Cerebellar cortex (tissue), 1 donor: ENCODE measurements around the gene RBBP8NL.

Experiments used
- DNase-seq: peaks from one replicate; pipeline ENCODE4 v3.0.0-alpha.2; 2015; ENCODE audit warnings: low spot score

The RBBP8NL gene

DNA sequence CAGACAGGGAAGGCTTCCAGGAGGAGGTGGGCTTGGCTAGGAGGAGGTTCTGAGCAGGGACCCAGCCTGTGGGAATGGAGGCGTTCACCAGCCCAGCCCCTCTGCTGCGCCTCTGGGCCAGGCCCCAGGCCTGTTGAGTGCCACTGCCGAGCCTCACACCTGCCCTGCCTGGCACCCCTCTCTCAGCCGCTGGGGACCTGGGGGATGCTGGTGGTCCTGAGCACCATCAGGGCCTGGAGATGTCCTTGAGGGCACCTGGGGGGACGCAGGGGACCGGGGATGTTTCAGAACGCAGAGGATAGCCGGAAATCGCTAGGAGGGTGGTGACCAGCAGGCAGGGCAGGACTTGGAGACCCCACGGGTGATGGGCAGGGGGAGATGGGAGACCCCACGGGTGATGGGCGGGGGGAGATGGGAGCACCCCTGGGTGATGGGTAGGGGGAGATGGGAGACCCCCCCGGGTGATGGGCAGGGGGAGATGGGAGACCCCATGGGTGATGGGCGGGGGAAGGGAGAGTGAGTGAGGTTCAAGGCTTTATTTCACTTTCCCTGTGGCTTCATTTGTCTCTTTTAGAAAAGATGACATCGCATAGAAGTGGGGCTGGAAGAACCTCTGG, 35.7 kb upstream of the RBBP8NL start:
- DNase-seq = no peak

DNA sequence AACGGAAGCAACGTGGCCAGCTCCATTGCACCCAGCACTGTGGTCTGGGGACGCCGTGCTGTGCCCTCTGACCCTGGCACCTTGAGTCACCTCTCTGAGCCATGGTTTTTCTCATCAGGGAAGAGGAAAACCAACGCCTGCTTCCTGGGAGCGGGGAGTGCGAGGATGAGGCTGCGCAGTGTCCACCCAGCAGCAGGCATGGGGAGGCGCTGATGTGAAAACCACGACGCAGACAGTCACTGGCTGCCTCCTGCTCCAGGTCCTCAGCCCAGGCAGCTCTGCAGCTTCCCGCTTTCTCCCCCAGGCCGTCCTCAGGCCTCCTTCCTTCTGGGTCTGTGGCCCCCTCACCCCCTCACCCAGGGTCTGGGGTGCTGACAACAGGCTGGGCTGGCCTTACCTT, 34.5 kb upstream of the RBBP8NL start:
- no peak for DNase-seq

DNA sequence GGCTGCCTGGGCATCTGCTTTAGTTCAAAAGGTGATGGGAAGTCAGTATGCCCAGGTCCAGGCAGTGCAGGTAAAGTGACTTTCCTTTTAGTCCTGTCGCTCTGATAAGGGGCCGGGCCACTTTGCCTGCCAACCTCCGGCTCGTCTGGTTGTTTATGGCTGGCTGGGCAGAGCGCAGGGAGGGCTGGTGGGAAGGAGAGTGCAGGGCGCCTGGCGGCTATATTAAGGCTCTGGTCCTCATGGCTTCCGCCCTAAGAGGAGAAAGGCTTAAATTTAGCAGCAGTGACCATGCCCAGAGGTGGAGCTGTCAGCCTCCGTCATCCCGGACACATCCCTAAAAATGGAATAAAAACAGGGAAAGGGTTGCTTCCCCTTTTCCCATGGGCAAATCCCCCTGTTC, 33.8 kb upstream of the RBBP8NL start:
- DNase-seq = no peak

DNA sequence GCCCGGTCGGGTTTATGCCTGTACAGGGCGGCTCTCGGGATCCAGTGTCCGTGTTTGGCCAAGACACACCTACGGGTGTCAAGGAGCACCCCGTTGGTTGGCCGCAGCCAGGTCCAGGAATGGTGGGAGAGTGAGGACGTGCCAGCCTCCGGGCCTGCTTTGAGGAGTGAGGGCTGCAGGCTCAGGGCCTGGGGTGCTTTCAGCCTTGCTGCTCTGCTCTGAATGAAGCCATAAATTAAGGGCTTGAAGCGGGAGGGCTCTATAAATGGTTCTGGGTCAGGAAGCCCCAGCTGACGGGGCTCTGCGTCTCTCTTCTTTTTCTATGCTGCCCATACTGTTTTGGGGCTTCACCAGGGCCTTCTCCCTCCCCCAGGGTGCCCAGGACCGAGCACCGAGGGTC, 33.3 kb upstream of the RBBP8NL start:
- no peak for DNase-seq

DNA sequence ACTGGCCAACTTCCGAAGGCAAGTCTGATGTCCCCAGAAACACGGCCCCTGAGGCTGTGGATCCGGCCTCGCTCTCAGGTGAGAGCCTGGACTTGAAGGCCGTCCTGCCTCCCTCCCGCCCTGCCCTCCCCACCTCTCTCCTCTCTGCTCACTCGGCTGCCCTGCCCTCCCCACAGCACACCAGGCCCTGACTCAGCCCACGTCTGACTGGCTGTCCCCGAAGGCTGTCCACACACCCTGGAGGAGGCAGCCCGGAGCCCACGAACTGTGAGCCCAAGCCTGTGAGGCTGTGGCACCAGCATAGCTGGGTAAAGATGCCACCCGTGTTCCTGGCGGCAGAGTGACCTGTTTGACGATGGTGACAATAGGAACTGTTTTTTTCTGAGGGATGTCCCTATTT, 32.1 kb upstream of the RBBP8NL start:
- DNase-seq = no peak

DNA sequence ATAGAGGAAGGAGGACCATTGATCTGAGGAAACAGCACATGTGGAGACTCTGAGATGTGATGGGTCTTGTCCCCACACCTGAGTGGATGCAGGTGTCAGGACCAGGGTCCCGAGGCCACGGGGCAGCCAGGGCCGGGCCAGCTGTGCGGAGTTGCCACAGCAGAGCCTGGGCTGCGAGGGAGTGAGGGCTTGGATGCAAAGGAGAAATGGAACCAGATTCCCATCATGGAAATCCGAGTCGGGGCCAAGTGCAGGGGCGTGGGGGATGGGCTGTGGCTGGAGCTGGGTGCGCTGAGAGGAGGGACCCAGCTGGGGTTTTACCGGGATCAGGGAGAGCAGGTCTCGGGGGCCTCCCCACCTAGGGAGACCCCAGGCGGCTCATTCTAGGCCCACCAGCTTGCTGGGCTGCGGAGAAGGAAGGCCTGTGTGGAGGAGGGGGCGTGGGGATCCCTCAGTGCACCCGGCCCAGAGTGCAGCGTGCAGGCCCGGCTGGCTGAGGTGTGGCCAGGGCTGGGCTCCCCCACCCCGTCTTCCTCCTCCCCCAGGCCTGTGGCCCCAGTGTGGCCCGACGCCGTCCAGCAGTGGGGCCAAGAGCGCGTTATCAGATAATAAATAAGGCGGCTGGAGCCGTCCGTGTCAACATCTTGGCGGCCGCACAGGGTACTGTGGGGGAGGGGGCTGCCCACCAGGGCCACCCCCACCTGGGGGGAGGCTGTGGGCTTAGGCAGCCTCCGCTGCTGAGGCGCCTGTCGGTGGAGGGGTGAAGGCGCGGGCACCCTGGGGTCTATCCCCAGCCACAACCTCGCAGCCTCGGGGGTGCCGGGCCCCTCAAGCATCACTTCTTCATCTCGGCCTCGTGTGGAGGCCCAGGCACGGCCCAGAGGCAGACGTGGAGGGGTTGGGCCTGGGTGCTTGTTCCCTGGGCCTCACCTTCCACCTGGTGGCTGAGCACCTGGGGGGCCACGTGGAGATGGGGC, 31.2 kb upstream of the RBBP8NL start:
- DNase-seq = no peak

DNA sequence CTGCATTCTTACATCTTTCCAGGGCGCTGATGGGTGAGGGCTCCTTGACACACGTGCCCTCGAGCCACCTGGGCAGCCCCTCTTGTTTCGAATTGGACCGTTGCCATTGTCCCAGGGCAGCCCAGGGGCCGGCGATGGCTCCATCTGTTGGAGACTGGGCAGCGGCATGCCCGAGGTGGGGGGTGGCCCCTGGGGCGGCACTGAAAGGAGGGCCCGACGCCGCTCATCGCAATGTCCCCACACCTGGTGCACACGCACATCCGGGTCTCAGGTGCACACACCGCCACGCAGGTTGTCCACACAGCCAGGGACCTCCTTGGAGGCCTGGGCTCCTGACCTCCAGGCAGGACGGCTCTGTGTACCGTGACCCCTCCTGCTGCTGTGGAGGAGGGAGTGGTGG, 30.5 kb upstream of the RBBP8NL start:
- DNase-seq = no peak

DNA sequence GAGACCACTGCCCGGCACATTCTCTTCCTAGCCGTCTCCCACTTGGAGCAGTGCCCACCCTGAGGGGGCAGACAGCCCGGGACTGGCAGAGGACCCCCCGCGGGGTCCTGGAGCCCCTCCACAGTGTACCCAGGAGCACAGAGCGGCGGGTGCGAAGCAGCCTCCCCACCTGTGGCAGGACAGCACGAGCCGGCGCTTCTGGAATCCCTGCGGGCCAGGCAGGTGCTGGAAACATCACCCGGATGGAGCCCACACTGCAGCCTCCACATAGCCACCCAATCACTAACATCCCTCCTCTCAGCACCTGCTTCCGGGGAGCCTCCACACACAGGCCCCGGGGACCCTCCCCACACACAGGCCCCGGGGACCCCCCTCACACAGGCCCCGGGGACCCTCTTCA, 29.8 kb upstream of the RBBP8NL start:
- DNase-seq = no peak

DNA sequence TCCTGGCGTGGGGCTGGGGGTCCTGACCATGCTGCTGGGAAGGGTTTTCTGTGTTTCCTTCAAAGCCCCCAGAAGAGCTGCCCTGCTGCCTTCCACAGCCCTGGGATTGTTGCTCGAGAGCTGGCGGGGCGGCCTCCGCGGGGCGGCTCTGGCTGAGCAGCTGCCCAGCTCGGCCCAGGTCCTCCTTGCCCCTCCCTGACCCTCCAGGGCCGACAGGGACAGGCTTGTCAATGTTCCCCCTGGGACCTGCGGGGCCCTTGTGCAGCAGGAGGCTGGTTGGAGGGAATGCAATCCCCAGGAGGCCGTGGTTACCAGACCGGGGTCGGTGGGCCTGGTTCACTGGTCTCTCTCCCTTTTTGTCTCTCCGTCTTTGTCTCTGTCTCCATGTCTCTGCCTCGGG, 28.6 kb upstream of the RBBP8NL start:
- no peak for DNase-seq

DNA sequence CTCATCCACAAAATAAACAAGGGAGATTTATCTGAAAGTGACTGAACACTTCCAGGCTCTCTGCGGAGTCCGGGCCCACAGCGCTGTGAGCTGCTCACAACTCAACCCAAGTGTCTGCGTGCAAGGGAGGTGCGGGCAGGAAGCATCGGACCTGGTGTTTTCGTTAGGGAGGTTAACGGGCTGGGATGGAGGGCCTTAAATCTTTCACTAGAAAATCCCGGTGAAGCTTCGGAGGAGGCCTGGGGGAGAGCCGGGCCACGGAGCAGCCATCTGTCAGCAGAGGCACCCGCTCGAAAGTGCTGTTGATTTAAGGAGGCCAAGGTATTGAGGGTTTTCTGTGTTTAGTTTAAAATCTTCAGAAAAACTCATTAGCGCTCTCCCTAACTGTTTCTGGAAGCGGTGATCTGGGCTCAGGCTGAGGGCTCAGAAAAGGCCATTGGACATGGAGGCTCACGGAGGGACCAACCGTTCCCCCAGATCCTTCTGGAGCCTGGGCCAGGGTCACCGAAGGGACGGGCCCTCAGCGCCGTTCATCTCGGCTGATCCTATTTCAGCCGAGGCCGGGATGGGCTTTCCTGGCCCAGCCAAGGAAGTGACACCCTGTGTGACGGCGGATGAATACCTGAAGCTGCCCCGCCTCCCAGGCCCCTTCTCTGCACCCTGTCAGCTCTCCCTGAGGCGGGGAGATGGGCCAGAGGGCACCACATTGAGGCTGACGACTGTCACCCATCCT, 27.7 kb upstream of the RBBP8NL start:
- no peak for DNase-seq

DNA sequence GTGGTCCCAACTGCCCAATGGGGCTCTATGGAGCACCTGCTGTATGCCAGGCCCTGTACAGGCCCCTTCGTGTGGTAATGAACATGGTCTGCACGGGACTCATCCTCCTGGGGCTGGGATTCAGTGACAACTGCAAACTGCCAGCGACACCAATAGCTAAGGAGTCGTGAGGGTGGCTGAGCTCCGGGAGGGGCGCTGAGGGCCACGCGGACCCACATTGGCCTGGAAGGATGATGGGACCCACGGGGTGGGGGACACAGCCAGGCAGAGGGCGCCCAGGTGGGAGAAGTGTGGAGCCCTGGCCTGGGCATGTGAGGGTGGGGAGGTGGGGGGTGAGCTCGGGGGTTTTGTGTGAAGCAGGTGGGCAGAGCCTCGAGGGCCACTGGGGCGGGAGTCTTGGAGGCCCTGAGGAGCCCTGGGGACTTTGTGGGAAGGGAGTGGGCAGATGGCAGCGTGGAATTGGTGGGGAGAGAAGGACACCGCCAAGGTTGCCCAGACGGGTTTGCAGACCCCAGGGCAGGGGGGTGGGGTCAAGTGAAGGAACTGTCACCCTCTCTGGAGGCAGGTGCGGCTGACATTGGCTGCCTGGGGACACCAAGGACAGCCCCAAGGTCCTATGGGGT, 26.0 kb upstream of the RBBP8NL start:
- DNase-seq = no peak

DNA sequence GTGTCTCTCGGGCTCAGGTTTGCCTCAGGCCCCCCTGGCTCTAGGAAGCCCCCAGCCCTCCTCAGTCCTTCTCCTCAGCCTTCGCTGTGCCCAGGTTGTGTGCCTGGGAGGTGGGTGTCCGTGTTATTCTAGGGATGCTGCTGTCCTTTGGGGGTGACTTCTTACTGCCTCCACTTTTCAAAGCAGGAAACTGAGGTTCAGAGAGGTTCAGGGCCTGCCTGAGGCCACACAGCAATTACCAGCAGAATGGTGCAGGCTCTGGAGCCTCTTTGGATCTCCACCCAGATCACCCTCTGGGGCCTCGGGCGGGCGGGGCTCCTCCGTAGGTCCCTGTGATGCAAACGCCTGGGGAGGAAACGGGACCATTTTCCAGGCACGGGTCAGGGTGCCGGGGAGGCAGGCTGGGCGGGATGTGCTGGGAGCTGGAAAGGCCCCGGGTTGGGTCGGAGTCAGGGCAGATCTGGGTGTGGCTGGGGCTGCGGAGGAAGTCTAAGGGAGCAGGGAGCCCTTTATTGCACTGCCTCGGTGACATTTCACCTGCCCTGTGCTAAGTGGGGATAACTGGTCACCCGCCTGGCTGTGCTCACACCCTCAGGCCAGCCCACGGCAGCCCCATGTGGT, 25.2 kb upstream of the RBBP8NL start:
- DNase-seq = no peak

DNA sequence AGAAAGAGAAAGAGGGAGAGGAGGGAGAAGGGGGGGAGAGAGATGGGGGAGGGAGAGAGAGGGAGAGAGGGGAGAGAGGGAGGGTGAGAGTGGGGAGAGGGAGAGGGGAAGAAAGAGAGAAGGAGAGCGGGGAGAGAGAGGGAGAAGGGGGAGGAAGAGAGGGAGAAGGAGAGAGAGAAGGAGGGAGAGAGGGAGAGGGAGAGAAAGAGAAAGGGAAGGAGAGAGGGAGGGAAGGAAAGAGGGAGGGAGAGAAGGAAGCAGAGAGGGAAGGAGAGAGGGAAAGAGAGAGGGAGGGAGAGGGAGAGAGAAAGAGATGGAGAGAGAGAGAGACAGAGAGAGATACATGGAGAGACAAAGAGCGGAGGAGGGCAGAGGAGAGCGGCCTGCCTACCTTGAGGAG, 24.6 kb upstream of the RBBP8NL start:
- DNase-seq = no peak

DNA sequence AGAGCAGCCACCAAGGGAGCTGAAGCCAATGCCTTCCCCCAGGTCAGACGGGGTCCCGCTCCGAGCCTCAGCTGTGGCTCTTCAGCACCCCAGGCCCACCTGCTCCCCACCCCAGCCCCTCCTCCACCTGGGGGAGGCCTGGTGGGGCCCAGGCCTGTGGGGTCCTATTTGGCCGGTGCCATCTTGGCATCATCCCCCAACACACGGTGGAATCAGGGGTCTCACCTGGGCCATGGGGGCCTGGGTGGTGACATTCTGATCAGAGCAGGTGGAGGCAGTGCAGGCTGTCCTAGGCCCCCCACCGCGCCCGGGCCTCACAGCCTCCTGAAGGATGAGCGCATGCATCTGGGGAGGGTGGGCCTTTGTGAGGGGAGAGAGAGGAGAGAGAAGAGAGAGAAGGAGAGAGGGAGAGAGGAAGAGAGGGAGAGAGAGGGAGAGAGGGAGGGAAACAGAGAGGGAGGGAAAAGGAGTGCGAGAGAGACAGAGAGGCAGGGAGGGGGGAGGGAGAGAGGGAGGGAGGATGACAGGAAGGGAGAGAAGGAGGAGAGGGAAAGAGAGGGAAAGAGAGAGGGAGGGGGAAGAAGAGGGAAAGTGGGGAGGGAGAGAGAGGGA, 23.9 kb upstream of the RBBP8NL start:
- DNase-seq = no peak

DNA sequence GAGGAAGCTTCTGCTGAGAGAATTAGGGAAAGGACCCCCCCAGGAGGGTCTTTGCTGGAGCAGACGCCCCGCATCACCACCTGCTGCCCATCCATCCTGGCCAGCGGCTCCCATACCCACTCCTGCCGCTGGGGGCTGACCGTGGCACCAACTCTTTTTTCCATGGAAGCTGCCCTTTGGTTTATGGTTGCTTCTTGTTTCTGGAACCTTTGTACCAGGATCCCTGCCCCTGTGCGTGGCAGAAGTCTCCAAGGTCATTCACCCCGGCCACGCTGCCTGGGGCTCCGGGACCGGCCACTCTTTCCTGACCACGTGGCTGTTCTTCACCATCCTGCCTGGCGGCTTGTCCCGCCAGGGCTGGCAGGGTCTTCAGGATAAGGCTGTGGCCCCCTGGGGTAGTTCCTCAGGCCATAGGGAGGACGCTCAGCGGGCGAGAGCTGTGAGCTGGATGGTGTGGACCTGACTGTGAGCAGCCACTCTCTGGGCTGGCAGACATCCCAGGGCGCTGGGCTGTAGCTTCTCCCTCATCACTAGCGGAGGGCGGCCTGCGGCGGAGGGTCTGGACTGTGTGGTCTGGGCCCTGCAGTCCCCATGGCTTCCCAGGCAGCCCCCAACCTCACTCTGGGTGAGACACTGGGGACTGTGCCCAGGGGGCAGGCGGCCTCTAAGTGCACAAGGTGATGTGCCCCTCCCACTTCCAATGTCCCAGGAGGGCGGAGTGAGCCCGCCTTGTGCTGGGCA, 22.8 kb upstream of the RBBP8NL start:
- no peak for DNase-seq

DNA sequence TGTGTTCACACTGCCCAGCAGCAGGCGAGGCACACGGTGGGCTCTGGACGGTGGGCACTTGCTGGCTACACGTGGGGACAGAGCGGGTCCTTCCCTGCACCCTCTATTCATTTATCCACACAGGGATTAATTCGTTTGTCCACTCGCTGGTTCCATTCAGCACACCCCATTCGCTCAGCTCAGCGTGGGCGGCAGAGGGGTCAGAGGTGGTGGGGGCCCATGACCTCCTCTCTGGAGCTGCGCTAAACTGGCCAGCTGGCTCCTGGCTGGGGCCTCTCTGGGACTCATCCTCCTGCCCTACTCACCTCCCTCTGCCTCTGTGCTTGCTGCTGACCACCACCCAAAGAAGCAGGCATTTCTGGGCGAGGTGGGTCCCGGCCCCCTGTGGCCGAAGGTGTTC, 21.4 kb upstream of the RBBP8NL start:
- no peak for DNase-seq

DNA sequence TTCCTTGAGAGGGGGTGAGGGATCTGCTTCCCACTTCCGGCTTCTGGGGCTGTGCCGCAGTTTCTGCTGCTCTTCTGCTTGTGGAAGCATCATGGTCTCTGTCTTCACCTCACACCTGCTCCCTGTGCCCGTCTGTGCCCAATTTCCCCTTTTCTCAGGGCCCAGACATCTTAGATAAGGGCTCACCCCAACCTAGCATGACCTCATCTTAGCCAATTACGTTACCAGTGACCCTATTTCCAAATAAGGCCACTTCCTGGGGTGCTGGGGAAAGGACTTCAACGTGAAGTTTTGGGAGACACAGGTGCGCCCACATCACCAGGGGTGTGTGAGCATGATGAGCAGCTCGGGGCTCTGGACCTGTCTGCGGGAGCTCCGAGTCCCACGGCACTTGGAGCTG, 20.7 kb upstream of the RBBP8NL start:
- DNase-seq = no peak

DNA sequence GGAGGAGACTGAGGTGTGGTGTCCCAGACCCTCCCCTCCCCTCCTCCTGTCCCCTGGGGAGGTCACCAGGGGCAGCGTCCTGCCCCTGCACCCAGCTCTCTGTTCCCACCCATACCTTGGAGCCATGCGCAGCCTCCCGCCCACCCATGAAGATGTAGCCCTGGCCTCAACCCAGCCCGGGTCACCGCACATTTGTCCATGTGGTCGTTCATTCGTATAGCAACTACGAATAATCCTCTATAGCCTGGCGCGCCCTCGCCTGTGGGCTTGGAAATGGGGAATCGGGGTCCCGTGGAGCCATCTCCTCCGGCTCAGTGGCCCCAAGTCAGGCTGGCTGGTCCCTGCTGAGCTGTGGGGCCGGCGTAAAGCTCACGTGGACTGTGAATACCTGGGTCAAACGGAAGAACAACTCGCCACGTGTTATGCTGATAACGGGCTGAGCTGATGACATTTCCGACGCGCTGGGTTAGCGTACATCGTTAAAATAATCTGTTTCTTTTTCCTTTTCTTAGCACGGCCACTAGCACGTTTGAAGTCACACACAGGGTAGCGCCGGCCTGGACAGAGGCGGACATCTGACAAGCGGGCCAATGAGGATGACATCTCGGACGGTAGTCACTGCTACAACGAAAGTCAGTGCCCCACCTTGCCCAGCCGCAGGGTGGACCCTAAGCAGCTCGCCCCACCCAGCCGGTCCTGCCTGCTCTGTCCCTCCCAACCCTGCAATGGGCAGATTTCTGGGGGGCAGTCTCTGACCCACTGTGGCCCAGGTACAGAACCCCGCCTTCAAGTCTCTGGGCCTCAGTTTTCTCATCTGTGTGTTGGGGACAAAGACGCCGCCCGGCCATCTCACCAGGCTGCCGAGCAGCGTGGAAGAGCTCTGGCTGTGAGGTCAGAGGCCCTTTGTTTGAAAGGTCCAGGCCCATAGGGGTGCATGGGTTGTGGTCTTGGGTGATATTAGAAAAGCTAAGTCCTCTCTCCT, 19.8 kb upstream of the RBBP8NL start:
- DNase-seq = no peak

DNA sequence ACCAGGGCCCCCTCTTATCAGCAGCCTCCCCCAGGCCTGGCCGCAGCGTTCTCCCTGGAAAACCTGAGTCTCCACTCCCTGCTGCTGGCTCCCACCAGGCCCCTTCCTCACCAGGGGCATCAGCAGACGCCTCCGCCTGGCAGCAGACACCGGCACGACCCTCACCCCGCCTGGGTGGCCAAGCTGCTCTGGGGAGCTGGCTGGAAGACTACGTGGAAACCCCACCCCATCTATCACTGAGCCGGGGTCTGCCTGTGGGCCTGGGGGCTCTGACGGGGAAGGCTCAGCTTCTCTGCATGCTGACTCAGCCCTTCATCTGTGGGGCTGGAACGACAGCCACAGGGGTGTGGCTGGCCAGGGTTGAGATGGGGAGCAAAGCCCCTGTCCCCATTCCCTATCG, 19.1 kb upstream of the RBBP8NL start:
- no peak for DNase-seq
